ENCODE results near the gene NDUFC2. TPM values are rescaled to one million over a fixed set of nuclear protein-coding genes. Genes with fewer than 3 reads are reported as not detected.

NDUFC2 gene
- total RNA-seq, 4 donors from 2014 or later: 61.5 to 106 (median 87.4) TPM

DNA sequence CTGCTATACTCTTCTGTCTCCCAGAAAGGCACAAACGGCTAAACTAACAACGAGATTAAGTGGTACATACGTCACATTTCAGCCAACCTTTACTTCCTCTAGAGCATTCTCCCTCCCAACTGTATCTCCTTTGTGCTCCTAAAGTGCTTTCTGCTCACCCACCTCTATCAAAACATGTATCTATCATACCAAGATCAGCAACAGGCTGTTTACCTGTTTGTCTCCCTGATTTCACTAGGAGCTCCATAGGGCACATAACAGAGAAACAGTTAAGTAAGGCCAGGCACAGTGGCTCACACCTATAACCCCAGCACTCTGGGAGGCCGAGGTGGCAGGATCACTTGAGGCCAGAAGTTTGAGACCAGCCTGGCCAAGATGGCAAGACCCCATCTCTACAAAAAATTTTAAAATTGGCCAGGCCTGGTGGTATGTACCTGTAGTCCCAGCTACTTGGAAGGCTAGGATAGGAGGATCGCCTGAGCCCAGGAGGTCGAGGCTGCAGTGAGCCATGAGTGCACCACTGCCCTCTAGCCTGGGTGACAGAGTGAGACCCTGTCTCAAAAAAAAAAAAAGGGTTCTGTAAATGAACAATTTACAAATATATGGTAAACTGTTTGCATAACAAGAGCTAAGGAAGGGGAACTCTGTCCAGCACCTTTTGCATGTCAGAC is 2.8 kb downstream of the NDUFC2 start:
- H3K4me3 ChIP-seq (ENCODE audit: low read depth, poor library complexity, severe bottlenecking): no peak overlapping the region
- TF ChIP-seq, protein P1, sequence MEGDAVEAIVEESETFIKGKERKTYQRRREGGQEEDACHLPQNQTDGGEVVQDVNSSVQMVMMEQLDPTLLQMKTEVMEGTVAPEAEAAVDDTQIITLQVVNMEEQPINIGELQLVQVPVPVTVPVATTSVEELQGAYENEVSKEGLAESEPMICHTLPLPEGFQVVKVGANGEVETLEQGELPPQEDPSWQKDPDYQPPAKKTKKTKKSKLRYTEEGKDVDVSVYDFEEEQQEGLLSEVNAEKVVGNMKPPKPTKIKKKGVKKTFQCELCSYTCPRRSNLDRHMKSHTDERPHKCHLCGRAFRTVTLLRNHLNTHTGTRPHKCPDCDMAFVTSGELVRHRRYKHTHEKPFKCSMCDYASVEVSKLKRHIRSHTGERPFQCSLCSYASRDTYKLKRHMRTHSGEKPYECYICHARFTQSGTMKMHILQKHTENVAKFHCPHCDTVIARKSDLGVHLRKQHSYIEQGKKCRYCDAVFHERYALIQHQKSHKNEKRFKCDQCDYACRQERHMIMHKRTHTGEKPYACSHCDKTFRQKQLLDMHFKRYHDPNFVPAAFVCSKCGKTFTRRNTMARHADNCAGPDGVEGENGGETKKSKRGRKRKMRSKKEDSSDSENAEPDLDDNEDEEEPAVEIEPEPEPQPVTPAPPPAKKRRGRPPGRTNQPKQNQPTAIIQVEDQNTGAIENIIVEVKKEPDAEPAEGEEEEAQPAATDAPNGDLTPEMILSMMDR (IDR thresholded peaks at IDR 0.05): no peak
- TF ChIP-seq POLR2A (IDR thresholded peaks at IDR 0.05): no peak
- intact Hi-C loops (cut with DNase I; ENCODE audit: low total_unique reads): no loop called here
- DNase-seq (ENCODE audit: low spot score in 2 of 2): no peak
- WGBS, 2 donors: 77 to 85% methylated on average over 6 of the region's 6 CpGs

DNA sequence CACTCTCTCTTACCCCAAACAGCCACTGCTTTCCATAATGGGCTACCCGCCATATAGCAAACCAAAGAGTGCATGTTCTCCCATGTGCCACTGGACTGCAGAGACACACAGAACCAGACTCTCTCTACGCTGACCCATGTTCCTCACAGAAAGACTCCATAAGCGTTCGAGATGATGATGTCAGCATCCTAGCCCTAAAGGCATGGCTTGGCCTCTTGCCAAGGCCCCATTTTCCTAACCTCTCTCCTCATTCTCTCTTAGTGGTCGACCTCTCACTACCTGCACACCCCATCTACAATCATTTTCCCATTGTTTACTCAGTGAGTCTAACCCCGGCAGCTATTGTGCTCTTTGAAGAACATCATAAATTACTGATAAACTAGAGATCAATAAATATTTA is 4.9 kb downstream of the NDUFC2 start:
- no peak for DNase-seq (ENCODE audit: low spot score in 2 of 2)
- H3K4me3 ChIP-seq (ENCODE audit: low read depth, poor library complexity, severe bottlenecking): no peak overlapping the region
- intact Hi-C loops (cut with DNase I; ENCODE audit: low total_unique reads): no loop called here
- TF ChIP-seq, protein P1 (IDR thresholded peaks at IDR 0.05): no peak
- no peak for TF ChIP-seq POLR2A (IDR thresholded peaks at IDR 0.05)
- 74 to 75% methylated on average over 6 of the region's 6 CpGs for WGBS, 2 donors

GRCh38 chr11:78072455-78072854 is 7.2 kb downstream of the NDUFC2 start:
- no peak for DNase-seq (ENCODE audit: low spot score in 2 of 2)
- intact Hi-C loops (cut with DNase I; ENCODE audit: low total_unique reads): no loop called here
- TF ChIP-seq POLR2A (IDR thresholded peaks at IDR 0.05): no peak
- TF ChIP-seq, protein P1 (IDR thresholded peaks at IDR 0.05): no peak
- no peak overlapping the region for H3K4me3 ChIP-seq (ENCODE audit: low read depth, poor library complexity, severe bottlenecking)
- 91% methylated on average over 4 of the region's 4 CpGs for WGBS, 2 donors

DNA sequence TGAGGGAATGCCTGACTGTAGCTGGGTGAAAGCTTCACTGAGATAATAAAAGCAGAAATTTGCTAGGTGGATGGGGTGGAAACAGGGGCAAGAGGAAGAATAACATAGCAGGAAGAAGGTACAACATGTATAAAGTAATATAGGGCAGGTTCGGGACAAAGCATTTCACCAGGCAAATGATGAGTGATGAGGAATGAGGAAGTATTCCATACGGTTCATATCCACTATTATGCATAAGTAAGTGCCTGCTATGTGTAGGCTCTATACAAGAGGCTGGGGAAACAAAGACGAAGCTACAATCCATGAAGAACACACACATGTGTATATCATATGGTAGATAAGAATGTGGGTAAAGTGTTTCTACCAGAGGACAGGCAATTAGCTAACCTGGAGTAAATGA is 7.9 kb downstream of the NDUFC2 start:
- no peak overlapping the region for H3K4me3 ChIP-seq (ENCODE audit: low read depth, poor library complexity, severe bottlenecking)
- TF ChIP-seq, protein P1 (IDR thresholded peaks at IDR 0.05): no peak
- no peak for TF ChIP-seq POLR2A (IDR thresholded peaks at IDR 0.05)
- WGBS, 2 donors: 70 to 78% methylated on average over 3 of the region's 3 CpGs
- intact Hi-C loops (cut with DNase I; ENCODE audit: low total_unique reads): no loop called here
- DNase-seq (ENCODE audit: low spot score in 2 of 2): no peak

- DNase-seq (ENCODE audit: low spot score in 2 of 2): no peak
- WGBS, 2 donors: 64 to 77% methylated on average over 2 of the region's 2 CpGs
- TF ChIP-seq, protein P1 (IDR thresholded peaks at IDR 0.05): no peak
- no peak for TF ChIP-seq POLR2A (IDR thresholded peaks at IDR 0.05)
- no peak overlapping the region for H3K4me3 ChIP-seq (ENCODE audit: low read depth, poor library complexity, severe bottlenecking)
- intact Hi-C loops (cut with DNase I; ENCODE audit: low total_unique reads): no loop called here
Observed at GRCh38 chr11:78070621-78071020, 9.0 kb downstream of the NDUFC2 start.

GRCh38 chr11:78069465-78069864 is 10.2 kb downstream of the NDUFC2 start:
- TF ChIP-seq, protein P1 (IDR thresholded peaks at IDR 0.05): no peak
- no peak for TF ChIP-seq POLR2A (IDR thresholded peaks at IDR 0.05)
- intact Hi-C loops (cut with DNase I; ENCODE audit: low total_unique reads): no loop called here
- DNase-seq (ENCODE audit: low spot score in 2 of 2): no peak
- no peak overlapping the region for H3K4me3 ChIP-seq (ENCODE audit: low read depth, poor library complexity, severe bottlenecking)
- 38 to 59% methylated on average over 2 of the region's 2 CpGs for WGBS, 2 donors
